ENCODE results near the gene RPL35.
A peak's percentile ranks its signal among the peaks of the same experiment; 100 is the strongest.

Gene RPL35

GRCh38 chr9:124861342-124862229, at the start of gene RPL35, which contains the start of gene ARPC5L:
TSS of gene RPL35 (minus strand) at chr9:124861957. CDS start at chr9:124861912, 45 bp downstream.
TSS of gene ARPC5L (plus strand) at chr9:124862130. CDS start at chr9:124869291, 7,161 bp downstream.
- peak; percentile 77 for DNase-seq (ENCODE audit: low read depth)

- DNase-seq (ENCODE audit: low read depth): no peak
These were observed 46.3 kb upstream of the RPL35 start for GRCh38 chr9:124908098-124908497.

GRCh38 chr9:124906966-124907365, 45.2 kb upstream of the RPL35 start:
- no peak for DNase-seq (ENCODE audit: low read depth)

- no peak for DNase-seq (ENCODE audit: low read depth)
These were observed 38.1 kb upstream of the RPL35 start for GRCh38 chr9:124899845-124900244.

GRCh38 chr9:124897570-124898460, 36.1 kb upstream of the RPL35 start:
- DNase-seq (ENCODE audit: low read depth): no peak

- DNase-seq (ENCODE audit: low read depth): no peak
These were observed 33.0 kb upstream of the RPL35 start for GRCh38 chr9:124894741-124895170.

- no peak for DNase-seq (ENCODE audit: low read depth)
These were observed 32.4 kb upstream of the RPL35 start for GRCh38 chr9:124894035-124894740.

- DNase-seq (ENCODE audit: low read depth): no peak
These were observed 28.4 kb upstream of the RPL35 start for GRCh38 chr9:124890179-124890578.

- DNase-seq (ENCODE audit: low read depth): no peak
These were observed 27.2 kb upstream of the RPL35 start for GRCh38 chr9:124889006-124889405.

GRCh38 chr9:124887832-124888231, 26.1 kb upstream of the RPL35 start:
- DNase-seq (ENCODE audit: low read depth): no peak

GRCh38 chr9:124886866-124887492, 25.2 kb upstream of the RPL35 start:
- no peak for DNase-seq (ENCODE audit: low read depth)

- no peak for DNase-seq (ENCODE audit: low read depth)
These were observed 24.7 kb upstream of the RPL35 start for GRCh38 chr9:124886461-124886860.

- no peak for DNase-seq (ENCODE audit: low read depth)
These were observed 23.8 kb upstream of the RPL35 start for GRCh38 chr9:124885551-124885950.

GRCh38 chr9:124884376-124884775, 22.6 kb upstream of the RPL35 start:
- no peak for DNase-seq (ENCODE audit: low read depth)

- DNase-seq (ENCODE audit: low read depth): no peak
These were observed 20.5 kb upstream of the RPL35 start for GRCh38 chr9:124882231-124882630.

- no peak for DNase-seq (ENCODE audit: low read depth)
These were observed 19.5 kb upstream of the RPL35 start for GRCh38 chr9:124881138-124881743.

GRCh38 chr9:124880501-124880900, 18.7 kb upstream of the RPL35 start:
- DNase-seq (ENCODE audit: low read depth): no peak

GRCh38 chr9:124879226-124879625, 17.5 kb upstream of the RPL35 start:
- DNase-seq (ENCODE audit: low read depth): no peak

- DNase-seq (ENCODE audit: low read depth): no peak
These were observed 16.8 kb upstream of the RPL35 start for GRCh38 chr9:124878518-124878917.

GRCh38 chr9:124878021-124878420, 16.3 kb upstream of the RPL35 start:
- no peak for DNase-seq (ENCODE audit: low read depth)
